H1 (cell line): ENCODE data around the gene KRT80. TPM values are rescaled to one million over a fixed set of nuclear protein-coding genes. Genes with fewer than 3 reads are reported as not detected.

Source experiments
- CTCF ChIA-PET: fragments of 300-600 bp; sonication (Branson Sonifier 250); formaldehyde crosslinking; loops from one replicate; lab custom pipeline; 2021; ENCODE audit not compliant: partially characterized antibody; lab: Charles Lee
- POLR2A ChIA-PET: fragments of 300-600 bp; sonication (Branson Sonifier 250); formaldehyde crosslinking; loops from one replicate; lab custom pipeline; 2021; ENCODE audit warnings: inconsistent platforms; ENCODE audit not compliant: partially characterized antibody; lab: Charles Lee
- DNase-seq, 2 experiments: peaks; one replicate each; pipeline versions ENCODE4 v3.0.0 to v3.0.0-alpha.2; 2010 to 2022; ENCODE audit warnings: low spot score in 2 of 2, low read depth in 1 of 2, mixed read lengths in 1 of 2
- FAIRE-seq: peaks from 2 replicates; lab custom pipeline; 2011; peaks lifted over from hg19 to GRCh38; lab: Jason Lieb, UNC
- H2AFZ ChIP-seq: 2 replicates; pipeline ENCODE4 v1.8.1; 2012; ENCODE audit warnings: low read length, inconsistent platforms
- H2AK5ac ChIP-seq: 2 replicates; pipeline ENCODE4 v1.6.1; 2013; ENCODE audit warnings: low read depth, low read length
- H2BK120ac ChIP-seq: replicated peaks from 2 replicates; pipeline ENCODE3; 2013; ENCODE audit warnings: low read depth, low read length, inconsistent platforms
- H2BK12ac ChIP-seq: 2 replicates; pipeline ENCODE4 v1.6.1; 2013; ENCODE audit warnings: low read depth, low read length
- H2BK15ac ChIP-seq: 2 replicates; pipeline ENCODE4 v1.6.1; 2013; ENCODE audit warnings: low read length
- H2BK20ac ChIP-seq: 2 replicates; pipeline ENCODE4 v1.6.1; 2013; ENCODE audit warnings: low read length
- H2BK5ac ChIP-seq: 2 replicates; pipeline ENCODE4 v1.6.1; 2013; ENCODE audit warnings: low read depth, low read length
- H3K14ac ChIP-seq: 2 replicates; pipeline ENCODE4 v1.6.1; 2013; ENCODE audit warnings: inconsistent platforms; ENCODE audit not compliant: insufficient read length
- H3K18ac ChIP-seq: 2 replicates; pipeline ENCODE4 v1.6.1; 2013; ENCODE audit warnings: low read length; ENCODE audit errors: extremely low read depth
- H3K23ac ChIP-seq: 2 replicates; pipeline ENCODE4 v1.6.1; 2013; ENCODE audit warnings: inconsistent platforms; ENCODE audit not compliant: insufficient read length
- H3K23me2 ChIP-seq: 2 replicates; pipeline ENCODE4 v1.6.1; 2013; ENCODE audit warnings: low read depth, low read length
- H3K27ac ChIP-seq: 2 replicates; pipeline ENCODE4 v1.6.1; 2011; ENCODE audit warnings: low read depth, low read length, inconsistent platforms
- H3K27me3 ChIP-seq, 4 experiments: replicated peaks in 1 of 4; 1 replicate in 1 of 4; 2 replicates in 3 of 4; pipeline versions ENCODE4 v1.6.1 to v1.8.1; 2011 to 2013; ENCODE audit warnings: low read length in 3 of 4, mild to moderate bottlenecking in 3 of 4, inconsistent platforms in 2 of 4, mixed read lengths in 2 of 4, moderate library complexity in 1 of 4; ENCODE audit not compliant: control insufficient read depth in 3 of 4, insufficient read depth in 3 of 4; ENCODE audit errors: extremely low read depth in 1 of 4
- H3K36me3 ChIP-seq, 4 experiments: 2 replicates each; pipeline versions ENCODE4 v1.6.1 to v1.8.1; 2011 to 2013; ENCODE audit warnings: mild to moderate bottlenecking in 4 of 4, low read length in 3 of 4, moderate library complexity in 2 of 4, control low read depth in 1 of 4, inconsistent platforms in 1 of 4; ENCODE audit not compliant: insufficient read depth in 4 of 4, control insufficient read depth in 2 of 4
- H3K4ac ChIP-seq: replicated peaks from 2 replicates; pipeline ENCODE3; 2013; ENCODE audit warnings: low read length, low read depth, mixed read lengths, inconsistent platforms; ENCODE audit not compliant: insufficient read length
- H3K4me1 ChIP-seq, 4 experiments: replicated peaks in 1 of 4; 1 replicate in 1 of 4; 2 replicates in 3 of 4; pipeline versions ENCODE4 v1.6.1 to v1.8.1; 2011 to 2013; ENCODE audit warnings: low read length in 3 of 4, inconsistent platforms in 2 of 4, mixed read lengths in 1 of 4; ENCODE audit not compliant: insufficient read depth in 4 of 4, control insufficient read depth in 3 of 4
- H3K4me2 ChIP-seq, 2 experiments: 2 replicates each; pipeline versions ENCODE4 v1.6.1 to v1.8.1; 2011 to 2013; ENCODE audit warnings: low read depth in 2 of 2, low read length in 2 of 2, control low read depth in 1 of 2, inconsistent platforms in 1 of 2, mild to moderate bottlenecking in 1 of 2; ENCODE audit not compliant: insufficient read depth in 1 of 2
- H3K4me3 ChIP-seq, 4 experiments: fragments of 200-600, 300-600 bp in 1 of 4; sonication (generic), shearing (Covaris generic), sonication (Bioruptor Twin) in 1 of 4; 2 replicates each; pipeline versions ENCODE4 v1.5.1 to v1.8.1; 2011 to 2016; ENCODE audit warnings: low read length in 4 of 4, low read depth in 3 of 4, control low read depth in 2 of 4, inconsistent platforms in 2 of 4, mild to moderate bottlenecking in 2 of 4, mixed read lengths in 1 of 4, moderate library complexity in 1 of 4; ENCODE audit not compliant: insufficient read depth in 2 of 4; ENCODE audit errors: extremely low read depth in 1 of 4
- H3K56ac ChIP-seq: replicated peaks from 2 replicates; pipeline ENCODE3; 2013; ENCODE audit warnings: low read depth, mild to moderate bottlenecking, mixed read lengths, low read length, inconsistent platforms; ENCODE audit not compliant: insufficient read length
- H3K79me1 ChIP-seq: 2 replicates; pipeline ENCODE4 v1.6.1; 2013; ENCODE audit warnings: low read depth, low read length, control low read depth
- H3K79me2 ChIP-seq, 2 experiments: 2 replicates each; pipeline versions ENCODE4 v1.6.1 to v1.8.1; 2012 to 2013; ENCODE audit warnings: low read length in 2 of 2, mild to moderate bottlenecking in 2 of 2, inconsistent platforms in 1 of 2; ENCODE audit not compliant: insufficient read depth in 2 of 2, control insufficient read depth in 1 of 2
- H3K9ac ChIP-seq, 4 experiments: replicated peaks in 1 of 4; 1 replicate in 1 of 4; 2 replicates in 3 of 4; pipeline versions ENCODE4 v1.6.1 to v1.8.1; 2011 to 2013; ENCODE audit warnings: low read depth in 3 of 4, low read length in 3 of 4, control low read depth in 2 of 4, mild to moderate bottlenecking in 2 of 4, moderate library complexity in 2 of 4, inconsistent platforms in 1 of 4; ENCODE audit errors: extremely low read depth in 1 of 4
- H3K9me3 ChIP-seq, 2 experiments: 2 replicates each; pipeline versions ENCODE4 v1.6.1 to v1.8.1; 2012 to 2013; ENCODE audit warnings: mild to moderate bottlenecking in 2 of 2, moderate library complexity in 2 of 2, control low read depth in 1 of 2, inconsistent platforms in 1 of 2, low read depth in 1 of 2, low read length in 1 of 2, mixed read lengths in 1 of 2; ENCODE audit not compliant: insufficient read depth in 2 of 2
- H4K20me1 ChIP-seq, 2 experiments: replicated peaks in 1 of 2; 2 replicates each; pipeline versions ENCODE3 to v1.8.1; 2011 to 2013; ENCODE audit warnings: inconsistent platforms in 2 of 2, low read length in 2 of 2, mild to moderate bottlenecking in 1 of 2; ENCODE audit not compliant: insufficient read depth in 2 of 2, control insufficient read depth in 1 of 2
- H4K5ac ChIP-seq: 2 replicates; pipeline ENCODE4 v1.6.1; 2013; ENCODE audit warnings: low read length, low read depth, mixed read lengths, inconsistent platforms; ENCODE audit not compliant: insufficient read length
- H4K8ac ChIP-seq: 2 replicates; pipeline ENCODE4 v1.8.0; 2013; ENCODE audit warnings: mild to moderate bottlenecking, moderate library complexity, low read length, inconsistent platforms; ENCODE audit not compliant: insufficient read depth; ENCODE audit errors: extremely low read depth
- H4K91ac ChIP-seq: replicated peaks from 2 replicates; pipeline ENCODE3; 2013; ENCODE audit warnings: low read length, mixed read lengths, inconsistent platforms; ENCODE audit not compliant: insufficient read length
- ATF3 ChIP-seq: IDR thresholded peaks from 2 replicates; pipeline ENCODE4 v1.6.1; 2011; ENCODE audit warnings: low read depth, mild to moderate bottlenecking, low read length; ENCODE audit not compliant: insufficient read depth
- RAD21 ChIP-seq, 2 experiments: IDR thresholded peaks in 1 of 2; conservative IDR thresholded peaks in 1 of 2; 2 replicates each; pipeline ENCODE4 v1.6.1; 2011; ENCODE audit warnings: low read depth in 2 of 2, low read length in 2 of 2, improper control_type of control experiment in 1 of 2, inconsistent platforms in 1 of 2, mild to moderate bottlenecking in 1 of 2, moderate library complexity in 1 of 2
- SIRT6 ChIP-seq: IDR thresholded peaks from one replicate; pipeline ENCODE4 v1.7.1; 2012; ENCODE audit warnings: low read length, inconsistent platforms
- SIX5 ChIP-seq: IDR thresholded peaks from 2 replicates; pipeline ENCODE4 v1.6.1; 2011; ENCODE audit warnings: mild to moderate bottlenecking, low read depth, low read length
- SUZ12 ChIP-seq: fragments of 200-600 bp; sonication (generic); IDR thresholded peaks from 2 replicates; pipeline ENCODE4 v1.6.1; 2012; ENCODE audit warnings: mild to moderate bottlenecking, inconsistent platforms, low read length, moderate library complexity, mixed read lengths
- TAF1 ChIP-seq: IDR thresholded peaks from 2 replicates; pipeline ENCODE4 v1.6.1; 2011; ENCODE audit warnings: mild to moderate bottlenecking, low read depth, low read length
- WGBS, 2 experiments: shearing (Covaris generic) in 1 of 2; methylation state at CpG; one replicate each; pipeline versions ENCODE4 v1.1.6 to v1.1.7; 2013 to 2015; ENCODE audit warnings: low lambda C conversion rate in 2 of 2, mixed read lengths in 2 of 2, inconsistent platforms in 1 of 2, low coverage in 1 of 2, missing lambda C conversion rate in 1 of 2; ENCODE audit not compliant: insufficient replicate concordance in 2 of 2, insufficient coverage in 1 of 2, insufficient read length in 1 of 2; ENCODE audit errors: extremely low coverage in 1 of 2, missing lambda C conversion rate in 1 of 2; 5-methylcytosine and 5-hydroxymethylcytosine counted together
- polyA plus RNA-seq, 7 experiments: library from polyadenylated mRNA; depleted of rRNA in 3 of 7; stranded (reverse) in 5 of 7; unstranded in 2 of 7; fragments of >200 nt in 5 of 7; fragments of 200-250 nt in 2 of 7; gene quantifications; 1 replicate in 5 of 7; 2 replicates in 1 of 7; 4 replicates in 1 of 7; pipeline versions ENCODE4 v1.2.1 to v1.2.3, GENCODE V29; 2011 to 2013; ENCODE audit warnings: missing spikeins in 2 of 7, mixed read lengths in 2 of 7
- total RNA-seq: library from RNA; stranded (reverse); fragmentation: NEBNext Ultra II Directional; extraction: Animal tissue kit (Norgen Biotek cat#: 25700); gene quantifications from 2 replicates; pipeline ENCODE4 v1.2.1, GENCODE V29; 2021

Gene KRT80
- total and polyA plus RNA-seq, 2 of the 8 experiments (the other 6 are each of a cell fraction or from before 2014, with no cell fraction given): 0.05 TPM; not detected in 1

- WGBS, 2 experiments: 77% methylated on average over 4 of the region's 4 CpGs; no CpG with 5 or more reads in 1 of the 2 experiments
- Histone ChIP-seq H3K9ac (no peak overlapping the region), H3K4me2 (no peak overlapping the region)
- TF ChIP-seq ATF3 (no peak), SIX5 (no peak), RAD21 (IDR thresholded peaks at IDR 0.05 in 1 of 2, conservative IDR thresholded peaks at IDR 0.05 in 1 of 2; ENCODE audit: low read depth in 2 of 2, low read length in 2 of 2) (no peak), TAF1 (no peak), SIRT6 (no peak), SUZ12 (no peak)
Measured at GRCh38 chr12:52156311-52156710, 35.5 kb downstream of the KRT80 start.

More at GRCh38 chr12:52156311-52156710, 35.5 kb downstream of the KRT80 start:
- Histone ChIP-seq H3K79me1 (no peaks in the 10 kb centered on the region), H2BK20ac (no peak overlapping the region), H3K56ac (no peak overlapping the region), H2AK5ac (no peak overlapping the region), H3K79me2 (no peaks in the 10 kb centered on the region), H4K91ac (no peak overlapping the region), H2BK5ac (no peak overlapping the region), H3K27me3 (peaks cover 0 to 4% (median 2%) of the 10 kb centered on the region in 4 experiments; a peak in 2 of 7 replicates), H2BK12ac (no peak overlapping the region; the same call in 1 of the 2 replicates), H4K5ac (no peak overlapping the region), H2BK15ac (no peak overlapping the region), H3K18ac (no peak overlapping the region), H4K8ac (peak overlapping the region; percentile 43; the same call in 1 of the 2 replicates), H3K4me1 (0 out of 7 replicates have a peak, but pooled peaks cover 0 to 2% (median under 1%) of the 10 kb centered on the region in 4 experiments), H3K27ac (no peak overlapping the region), H3K4me3 (no peak overlapping the region), H3K23me2 (no peaks in the 10 kb centered on the region; the same call in 1 of the 2 replicates), H3K9me3 (no peaks in the 10 kb centered on the region), H3K14ac (no peak overlapping the region), H3K4ac (no peak overlapping the region), H2AFZ (no peak overlapping the region), H3K36me3 (no peaks in the 10 kb centered on the region), H4K20me1 (peaks cover 0 to 2% of the 10 kb centered on the region in 2 experiments), H3K23ac (no peak overlapping the region), H2BK120ac (no peak overlapping the region)
- ChIA-PET POLR2A (no interaction called here), CTCF (interaction anchor here (0.6 to 5.0 kb wide), 64 partner anchors 9 to 893 kb away, joined by 3 to 108 read pairs (median 5); partner anchors contain the start of genes KRT80, KRT84 and TNS2)
- no peak for FAIRE-seq
- DNase-seq: no peak
